ENCODE results near the gene PPP2R5C.

- TF ChIP-seq CTCF (IDR thresholded peaks at IDR 0.05): no peak
- no peak for TF ChIP-seq POLR2AphosphoS5 (IDR thresholded peaks at IDR 0.05; ENCODE audit: low read depth, low read length)
- TF ChIP-seq SIN3A (IDR thresholded peaks at IDR 0.05; ENCODE audit: borderline replicate concordance, insufficient read depth, low read depth, low read length): no peak
- TF ChIP-seq TCF7L2 (IDR thresholded peaks at IDR 0.05; ENCODE audit: low read depth, low read length): no peak
- TF ChIP-seq REST (IDR thresholded peaks at IDR 0.05; ENCODE audit: insufficient read depth in 1 of 2, low read depth in 2 of 2, low read length in 1 of 2): no peak
These were observed 496 bp downstream of the PPP2R5C start for GRCh38 chr14:101761881-101762529.
